Endodermal cell (in vitro differentiated cells): ENCODE data around the gene PTPN11. TPM values are rescaled to one million over a fixed set of nuclear protein-coding genes. Genes with fewer than 3 reads are reported as not detected.

Source experiments
- DNase-seq: peaks from one replicate; pipeline ENCODE4 v3.0.0-alpha.2; 2017
- H3K27ac ChIP-seq: 2 replicates; pipeline ENCODE4 v1.5.1; 2013; ENCODE audit warnings: mild to moderate bottlenecking, low read depth, low read length, moderate library complexity
- H3K27me3 ChIP-seq: 2 replicates; pipeline ENCODE4 v1.6.1; 2013; ENCODE audit warnings: mild to moderate bottlenecking, low read length, moderate library complexity; ENCODE audit not compliant: insufficient read depth, control insufficient read depth, poor library complexity, severe bottlenecking
- H3K36me3 ChIP-seq: 2 replicates; pipeline ENCODE4 v1.7.0; 2013; ENCODE audit warnings: mild to moderate bottlenecking, low read length, moderate library complexity; ENCODE audit not compliant: control insufficient read depth, insufficient read depth
- H3K4me1 ChIP-seq: one replicate; pipeline ENCODE4 v1.7.0; 2013; ENCODE audit warnings: low read length; ENCODE audit not compliant: control insufficient read depth, insufficient read depth
- H3K4me3 ChIP-seq: 2 replicates; pipeline ENCODE4 v1.5.1; 2013; ENCODE audit warnings: mild to moderate bottlenecking, low read length, moderate library complexity
- H3K9ac ChIP-seq: 2 replicates; pipeline ENCODE4 v1.6.1; 2013; ENCODE audit warnings: mild to moderate bottlenecking, low read length, moderate library complexity; ENCODE audit not compliant: poor library complexity, severe bottlenecking; ENCODE audit errors: extremely low read depth
- H3K9me3 ChIP-seq: 2 replicates; pipeline ENCODE4 v1.6.1; 2013; ENCODE audit warnings: mild to moderate bottlenecking, low read length, moderate library complexity; ENCODE audit not compliant: control insufficient read depth
- H3K27ac Mint-ChIP-seq: 2 replicates; pipeline ENCODE4 v1.8.0; 2020; ENCODE audit warnings: mixed read lengths
- H3K27me3 Mint-ChIP-seq: 2 replicates; pipeline ENCODE4 v1.8.0; 2021; ENCODE audit warnings: mild to moderate bottlenecking, mixed read lengths; ENCODE audit not compliant: insufficient read depth
- H3K36me3 Mint-ChIP-seq: 2 replicates; pipeline ENCODE4 v1.8.0; 2020; ENCODE audit warnings: low read depth, mixed read lengths
- H3K4me1 Mint-ChIP-seq: 2 replicates; pipeline ENCODE4 v1.8.0; 2020; ENCODE audit warnings: mixed read lengths
- H3K4me3 Mint-ChIP-seq: 2 replicates; pipeline ENCODE4 v1.8.0; 2020; ENCODE audit warnings: mild to moderate bottlenecking, moderate library complexity, mixed read lengths
- H3K9me3 Mint-ChIP-seq: 2 replicates; pipeline ENCODE4 v1.8.0; 2020; ENCODE audit warnings: mild to moderate bottlenecking, mixed read lengths
- WGBS, 2 experiments: methylation state at CpG; one replicate each; pipeline versions ENCODE4 v1.1.5 to v1.1.7; 2013; ENCODE audit warnings: missing lambda C conversion rate in 2 of 2, mixed read lengths in 1 of 2; ENCODE audit not compliant: insufficient coverage in 1 of 2, insufficient read length in 1 of 2; 5-methylcytosine and 5-hydroxymethylcytosine counted together
- total RNA-seq, 2 donors: library from RNA; stranded (reverse); fragmentation: NEBNext Ultra II Directional in 1 of 2; extraction: Animal tissue kit (Norgen Biotek cat#: 25700) in 1 of 2; gene quantifications; 2 replicates in 1 of 2; 3 replicates in 1 of 2; pipeline ENCODE4 v1.2.1, GENCODE V29; 2021
- TF ChIP-seq, protein P1 (sequence below): fragments of 200-600 bp; sonication (generic); conservative IDR thresholded peaks from 2 replicates; pipeline ENCODE4 v1.5.0; 2021; ENCODE audit warnings: antibody characterized with exemption, mild to moderate bottlenecking

Gene PTPN11
- total RNA-seq, 2 donors from 2014 or later: 98.2 to 106 TPM

DNA sequence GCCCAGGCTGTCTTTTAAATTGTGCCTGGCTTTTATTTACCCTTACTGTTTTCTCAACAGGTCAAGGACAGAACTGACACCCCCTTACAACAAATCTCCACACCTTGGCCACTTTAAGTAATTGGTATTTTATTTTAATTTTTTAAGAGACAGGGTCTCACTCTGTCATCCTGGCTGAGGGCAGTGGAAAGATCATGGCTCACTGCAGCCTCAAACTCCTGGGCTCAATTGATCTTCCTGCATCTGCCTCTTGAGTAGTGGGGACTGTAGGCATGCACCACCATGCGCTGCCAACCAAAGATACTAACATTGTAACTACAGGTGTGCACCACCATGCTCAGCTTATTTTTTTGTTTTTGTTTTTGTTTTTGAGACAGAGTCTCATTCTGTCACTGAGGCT lies 109.8 kb downstream of the PTPN11 start:
- H3K27ac Mint-ChIP-seq: no peak overlapping the region
- TF ChIP-seq, protein P1, sequence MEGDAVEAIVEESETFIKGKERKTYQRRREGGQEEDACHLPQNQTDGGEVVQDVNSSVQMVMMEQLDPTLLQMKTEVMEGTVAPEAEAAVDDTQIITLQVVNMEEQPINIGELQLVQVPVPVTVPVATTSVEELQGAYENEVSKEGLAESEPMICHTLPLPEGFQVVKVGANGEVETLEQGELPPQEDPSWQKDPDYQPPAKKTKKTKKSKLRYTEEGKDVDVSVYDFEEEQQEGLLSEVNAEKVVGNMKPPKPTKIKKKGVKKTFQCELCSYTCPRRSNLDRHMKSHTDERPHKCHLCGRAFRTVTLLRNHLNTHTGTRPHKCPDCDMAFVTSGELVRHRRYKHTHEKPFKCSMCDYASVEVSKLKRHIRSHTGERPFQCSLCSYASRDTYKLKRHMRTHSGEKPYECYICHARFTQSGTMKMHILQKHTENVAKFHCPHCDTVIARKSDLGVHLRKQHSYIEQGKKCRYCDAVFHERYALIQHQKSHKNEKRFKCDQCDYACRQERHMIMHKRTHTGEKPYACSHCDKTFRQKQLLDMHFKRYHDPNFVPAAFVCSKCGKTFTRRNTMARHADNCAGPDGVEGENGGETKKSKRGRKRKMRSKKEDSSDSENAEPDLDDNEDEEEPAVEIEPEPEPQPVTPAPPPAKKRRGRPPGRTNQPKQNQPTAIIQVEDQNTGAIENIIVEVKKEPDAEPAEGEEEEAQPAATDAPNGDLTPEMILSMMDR: no peak
- Histone ChIP-seq H3K4me1 (no peaks in the 10 kb centered on the region), H3K4me3 (no peak overlapping the region), H3K36me3 (no peaks in the 10 kb centered on the region), H3K9ac (no peak overlapping the region), H3K27me3 (peaks cover 82% of the 10 kb centered on the region), H3K27ac (no peak overlapping the region), H3K9me3 (peaks cover 5% of the 10 kb centered on the region)
- H3K27me3 Mint-ChIP-seq: peaks cover 59% of the 10 kb centered on the region
- H3K36me3 Mint-ChIP-seq: no peaks in the 10 kb centered on the region
- H3K4me3 Mint-ChIP-seq: no peak overlapping the region
- H3K9me3 Mint-ChIP-seq: no peaks in the 10 kb centered on the region
- no CpG with 5 or more reads among the region's 1 CpG for WGBS, 2 experiments
- DNase-seq: no peak
- H3K4me1 Mint-ChIP-seq: no peaks in the 10 kb centered on the region

DNA sequence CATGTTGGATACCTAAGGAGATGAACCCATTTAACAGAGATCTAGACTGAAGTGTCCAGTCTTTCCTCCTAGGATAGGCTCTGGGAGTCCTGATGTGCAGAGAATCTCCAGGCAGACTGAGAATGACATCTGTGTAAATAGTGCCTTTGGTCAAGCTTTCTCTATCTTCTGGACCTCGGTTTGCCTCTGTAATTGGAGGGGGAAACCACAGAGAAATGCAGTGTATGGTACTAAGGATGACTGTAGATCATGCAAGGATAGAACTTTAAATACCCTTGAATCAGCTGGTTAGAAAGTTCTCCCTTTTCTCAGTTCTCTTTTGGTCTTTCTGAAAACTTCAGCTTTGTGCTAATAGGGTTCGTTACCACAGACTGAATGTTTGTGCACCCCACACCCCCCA lies 112.2 kb downstream of the PTPN11 start:
- H3K9me3 Mint-ChIP-seq: no peaks in the 10 kb centered on the region
- no peak overlapping the region for H3K4me3 Mint-ChIP-seq
- Histone ChIP-seq H3K4me1 (no peaks in the 10 kb centered on the region), H3K27ac (no peak overlapping the region), H3K9me3 (peaks cover 5% of the 10 kb centered on the region), H3K36me3 (no peaks in the 10 kb centered on the region), H3K27me3 (peaks cover 86% of the 10 kb centered on the region), H3K9ac (no peak overlapping the region), H3K4me3 (no peak overlapping the region)
- 85 to 100% methylated on average over 1 to 2 of the region's 2 CpGs for WGBS, 2 experiments
- peaks cover 4% of the 10 kb centered on the region for H3K4me1 Mint-ChIP-seq
- no peaks in the 10 kb centered on the region for H3K36me3 Mint-ChIP-seq
- H3K27me3 Mint-ChIP-seq: peaks cover 72% of the 10 kb centered on the region
- TF ChIP-seq, protein P1: no peak
- no peak overlapping the region for H3K27ac Mint-ChIP-seq
- no peak for DNase-seq

DNA sequence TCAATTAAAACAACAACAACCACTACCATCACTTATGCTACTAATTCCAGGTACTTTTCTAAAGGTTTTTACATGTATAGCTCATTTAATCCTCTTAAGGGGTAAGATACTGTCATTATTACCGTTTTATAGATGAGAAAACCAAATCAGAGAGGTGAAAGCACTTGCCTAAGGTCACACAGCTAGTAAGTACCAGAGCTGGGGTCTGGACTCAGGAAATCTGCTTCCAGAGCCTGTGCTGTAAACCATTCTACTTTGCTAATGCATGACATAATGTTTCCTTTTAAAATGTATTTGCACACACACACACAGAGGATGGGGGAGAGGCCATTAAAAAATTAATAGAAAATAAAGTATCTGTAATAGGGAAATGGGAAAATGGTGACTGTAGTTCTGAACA lies 113.4 kb downstream of the PTPN11 start:
- no peaks in the 10 kb centered on the region for H3K36me3 ChIP-seq
- no peaks in the 10 kb centered on the region for H3K4me1 ChIP-seq
- H3K9ac ChIP-seq: no peak overlapping the region
- peaks cover 74% of the 10 kb centered on the region for H3K27me3 Mint-ChIP-seq
- TF ChIP-seq, protein P1: no peak
- H3K4me1 Mint-ChIP-seq: peaks cover 4% of the 10 kb centered on the region
- 90 to 100% methylated on average over 1 of the region's 1 CpG for WGBS, 2 experiments
- peaks cover 5% of the 10 kb centered on the region for H3K9me3 ChIP-seq
- no peak overlapping the region for H3K27ac ChIP-seq
- peaks cover 86% of the 10 kb centered on the region for H3K27me3 ChIP-seq
- no peak overlapping the region for H3K4me3 Mint-ChIP-seq
- H3K9me3 Mint-ChIP-seq: no peaks in the 10 kb centered on the region
- H3K4me3 ChIP-seq: no peak overlapping the region
- no peak overlapping the region for H3K27ac Mint-ChIP-seq
- no peaks in the 10 kb centered on the region for H3K36me3 Mint-ChIP-seq
- DNase-seq: no peak
